DMS153 treated with DMSO at 0.1 percent for 48 hours (cell line): Measurements from ENCODE around the gene CAMK1G.

Experiments
- DNase-seq: peaks from one replicate; lab custom pipeline; 2025; ENCODE audit not compliant: unreplicated experiment; lab: John Stamatoyannopoulos, UW

The CAMK1G gene

GRCh38 chr1:209564849-209565248 is 18.7 kb upstream of the CAMK1G start:
- DNase-seq = no peak

GRCh38 chr1:209565759-209566678 is 17.5 kb upstream of the CAMK1G start:
- DNase-seq = peak; percentile 91

- no peak for DNase-seq
Observed at GRCh38 chr1:209567698-209568175, 15.8 kb upstream of the CAMK1G start.

- peak; percentile 93 for DNase-seq
Observed at GRCh38 chr1:209569455-209570207, 13.9 kb upstream of the CAMK1G start.

- DNase-seq = no peak
Observed at GRCh38 chr1:209570743-209571142, 12.8 kb upstream of the CAMK1G start.

GRCh38 chr1:209576392-209577197 is 6.9 kb upstream of the CAMK1G start:
- peak; percentile 57 for DNase-seq

GRCh38 chr1:209577346-209577745 is 6.2 kb upstream of the CAMK1G start:
- no peak for DNase-seq

- DNase-seq = no peak
Observed at GRCh38 chr1:209580577-209580976, 2.9 kb upstream of the CAMK1G start.

GRCh38 chr1:209584231-209584672 is 738 bp downstream of the CAMK1G start:
- no peak for DNase-seq

- DNase-seq = no peak
Observed at GRCh38 chr1:209585197-209585596, 1.7 kb downstream of the CAMK1G start.

- DNase-seq = peak; percentile 49
Observed at GRCh38 chr1:209585672-209586071, 2.2 kb downstream of the CAMK1G start.

GRCh38 chr1:209586221-209586740 is 2.8 kb downstream of the CAMK1G start:
- no peak for DNase-seq

- no peak for DNase-seq
Observed at GRCh38 chr1:209587789-209588188, 4.3 kb downstream of the CAMK1G start.

- no peak for DNase-seq
Observed at GRCh38 chr1:209589440-209589839, 5.9 kb downstream of the CAMK1G start.

- DNase-seq = no peak
Observed at GRCh38 chr1:209589863-209590262, 6.3 kb downstream of the CAMK1G start.

GRCh38 chr1:209590405-209590804 is 6.9 kb downstream of the CAMK1G start:
- DNase-seq = peak; percentile 19

- no peak for DNase-seq
Observed at GRCh38 chr1:209593747-209594146, 10.2 kb downstream of the CAMK1G start.

- DNase-seq = no peak
Observed at GRCh38 chr1:209594440-209594839, 10.9 kb downstream of the CAMK1G start.

- no peak for DNase-seq
Observed at GRCh38 chr1:209595028-209595427, 11.5 kb downstream of the CAMK1G start.

- DNase-seq = no peak
Observed at GRCh38 chr1:209595599-209596285, 12.2 kb downstream of the CAMK1G start.
